ENCODE results near the gene ABLIM3.

The ABLIM3 gene

DNA sequence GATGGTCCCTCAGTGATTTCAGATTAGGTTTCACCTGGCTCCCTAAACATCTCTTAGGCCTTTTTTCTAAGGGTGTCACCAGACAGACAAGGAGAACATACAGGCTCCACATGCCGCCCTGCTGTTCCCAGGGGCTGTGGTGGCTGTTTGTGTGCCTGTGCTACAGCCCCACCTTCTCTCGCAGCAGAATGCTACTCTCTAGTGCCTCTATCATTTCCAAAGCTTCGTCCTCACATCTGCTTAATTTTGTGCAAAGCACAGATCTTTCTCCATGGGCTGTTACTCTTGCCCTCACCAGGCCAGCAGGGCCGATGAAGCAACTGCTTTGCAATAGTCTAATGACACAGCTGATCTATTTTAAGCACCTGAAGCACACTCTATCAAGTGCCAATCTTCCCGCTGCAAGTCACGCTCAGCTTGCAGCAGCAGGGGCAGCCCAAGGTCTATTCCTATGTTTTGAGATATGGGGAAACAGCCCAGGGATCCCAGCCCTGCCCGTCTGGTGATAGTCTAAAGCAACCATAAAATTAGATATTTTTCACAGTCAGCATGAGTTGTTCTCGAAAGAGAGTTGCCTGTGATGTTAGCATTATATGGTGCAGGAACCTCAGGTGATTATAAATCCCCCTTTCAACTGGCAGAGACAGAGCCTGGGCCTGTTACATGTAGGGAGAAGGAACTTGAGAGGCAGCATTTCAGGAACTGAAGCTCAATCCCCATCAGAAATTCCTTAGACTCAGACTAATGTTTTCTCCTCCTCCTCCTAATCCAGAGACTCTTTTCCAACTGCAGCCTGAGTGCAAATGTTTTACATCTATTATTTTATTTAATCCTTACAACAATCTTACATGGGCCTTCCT, 12.7 kb downstream of the ABLIM3 start:
- no peak for DNase-seq (ENCODE audit: low read depth)
- in situ Hi-C loops (cut with HindIII; ENCODE audit: low sequenced_read_pairs): loop anchor here (5.0 kb wide), 1 partner anchor 88 kb away; no protein-coding TSS in a partner anchor
- TF ChIP-seq, protein P1, sequence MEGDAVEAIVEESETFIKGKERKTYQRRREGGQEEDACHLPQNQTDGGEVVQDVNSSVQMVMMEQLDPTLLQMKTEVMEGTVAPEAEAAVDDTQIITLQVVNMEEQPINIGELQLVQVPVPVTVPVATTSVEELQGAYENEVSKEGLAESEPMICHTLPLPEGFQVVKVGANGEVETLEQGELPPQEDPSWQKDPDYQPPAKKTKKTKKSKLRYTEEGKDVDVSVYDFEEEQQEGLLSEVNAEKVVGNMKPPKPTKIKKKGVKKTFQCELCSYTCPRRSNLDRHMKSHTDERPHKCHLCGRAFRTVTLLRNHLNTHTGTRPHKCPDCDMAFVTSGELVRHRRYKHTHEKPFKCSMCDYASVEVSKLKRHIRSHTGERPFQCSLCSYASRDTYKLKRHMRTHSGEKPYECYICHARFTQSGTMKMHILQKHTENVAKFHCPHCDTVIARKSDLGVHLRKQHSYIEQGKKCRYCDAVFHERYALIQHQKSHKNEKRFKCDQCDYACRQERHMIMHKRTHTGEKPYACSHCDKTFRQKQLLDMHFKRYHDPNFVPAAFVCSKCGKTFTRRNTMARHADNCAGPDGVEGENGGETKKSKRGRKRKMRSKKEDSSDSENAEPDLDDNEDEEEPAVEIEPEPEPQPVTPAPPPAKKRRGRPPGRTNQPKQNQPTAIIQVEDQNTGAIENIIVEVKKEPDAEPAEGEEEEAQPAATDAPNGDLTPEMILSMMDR (IDR thresholded peaks at IDR 0.05; ENCODE audit: low read depth, low read length, missing control alignments): no peak
- H3K4me3 ChIP-seq (ENCODE audit: low read depth, low read length): no peak overlapping the region

DNA sequence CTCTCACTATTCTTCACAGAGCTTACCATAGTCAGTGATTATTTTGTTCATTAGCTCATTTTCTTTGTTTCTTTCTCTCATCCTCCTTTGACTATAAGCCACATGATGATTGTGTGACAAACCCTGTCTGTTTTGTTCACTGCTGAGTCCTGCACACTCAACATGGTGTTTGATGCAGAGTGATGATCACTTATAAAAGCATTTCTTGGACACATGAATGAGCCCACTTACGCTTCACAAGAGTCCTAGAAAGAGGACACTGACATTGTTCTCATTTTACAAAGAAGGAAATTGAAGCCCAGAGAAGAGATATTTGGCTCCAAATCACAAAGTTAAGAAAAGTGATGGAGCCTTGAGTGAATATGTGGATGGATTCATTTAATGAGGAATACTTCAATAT, 13.4 kb downstream of the ABLIM3 start:
- in situ Hi-C loops (cut with HindIII; ENCODE audit: low sequenced_read_pairs): loop anchor here (5.0 kb wide), 1 partner anchor 88 kb away; no protein-coding TSS in a partner anchor
- H3K4me3 ChIP-seq (ENCODE audit: low read depth, low read length): no peak overlapping the region
- no peak for DNase-seq (ENCODE audit: low read depth)
- TF ChIP-seq, protein P1 (IDR thresholded peaks at IDR 0.05; ENCODE audit: low read depth, low read length, missing control alignments): no peak

DNA sequence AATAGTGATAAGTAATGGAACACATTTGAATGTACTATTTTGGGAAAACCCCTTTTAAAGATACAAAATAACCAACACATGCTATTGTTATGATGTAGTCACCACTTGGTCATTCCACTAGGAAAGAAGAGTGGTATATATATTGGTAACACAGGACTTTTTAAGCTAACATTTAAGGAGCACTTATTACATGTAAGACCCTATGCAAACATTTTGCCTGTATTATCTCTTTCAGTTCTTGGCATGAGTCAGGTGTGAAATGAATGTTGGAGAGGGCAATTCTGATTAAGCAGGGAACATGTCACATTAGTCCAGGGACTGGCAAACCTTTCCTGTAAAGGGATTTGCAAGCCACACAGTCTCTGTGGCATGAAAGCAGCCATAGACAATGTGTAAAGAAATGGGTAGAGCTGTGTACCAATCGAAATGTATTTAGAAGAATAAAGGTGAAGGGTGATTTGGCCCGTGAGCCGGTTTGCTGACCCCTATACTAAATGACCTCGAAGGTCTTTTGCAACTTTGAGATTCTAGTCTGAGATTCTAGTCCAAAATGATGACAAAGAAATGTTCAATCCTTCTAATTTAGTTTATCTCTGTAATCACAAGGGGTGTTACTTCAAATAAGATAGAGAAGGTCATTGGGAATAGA, 15.3 kb downstream of the ABLIM3 start:
- in situ Hi-C loops (cut with HindIII; ENCODE audit: low sequenced_read_pairs): no loop called here
- DNase-seq (ENCODE audit: low read depth): no peak
- TF ChIP-seq, protein P1 (IDR thresholded peaks at IDR 0.05; ENCODE audit: low read depth, low read length, missing control alignments): no peak
- no peak overlapping the region for H3K4me3 ChIP-seq (ENCODE audit: low read depth, low read length)

DNA sequence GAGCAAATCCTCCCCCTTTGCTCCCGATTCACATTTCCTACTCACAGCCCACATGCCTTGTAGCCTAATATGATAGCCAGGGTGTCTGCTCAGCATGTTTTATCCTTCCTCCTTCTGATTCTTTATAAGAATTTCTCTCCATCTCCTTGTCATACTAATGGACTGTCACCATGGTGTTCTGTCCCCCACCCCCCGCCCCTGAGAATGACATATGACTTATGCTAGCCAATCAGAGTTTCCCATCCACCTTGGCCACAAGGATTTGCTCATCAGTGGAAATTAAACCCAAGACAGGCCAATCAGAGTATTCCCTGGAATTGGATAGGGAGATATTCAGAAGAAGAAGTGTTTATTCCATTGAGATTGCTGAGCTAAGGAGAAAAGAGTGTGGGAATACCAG, 16.0 kb downstream of the ABLIM3 start:
- in situ Hi-C loops (cut with HindIII; ENCODE audit: low sequenced_read_pairs): no loop called here
- no peak for DNase-seq (ENCODE audit: low read depth)
- H3K4me3 ChIP-seq (ENCODE audit: low read depth, low read length): no peak overlapping the region
- TF ChIP-seq, protein P1 (IDR thresholded peaks at IDR 0.05; ENCODE audit: low read depth, low read length, missing control alignments): no peak

DNA sequence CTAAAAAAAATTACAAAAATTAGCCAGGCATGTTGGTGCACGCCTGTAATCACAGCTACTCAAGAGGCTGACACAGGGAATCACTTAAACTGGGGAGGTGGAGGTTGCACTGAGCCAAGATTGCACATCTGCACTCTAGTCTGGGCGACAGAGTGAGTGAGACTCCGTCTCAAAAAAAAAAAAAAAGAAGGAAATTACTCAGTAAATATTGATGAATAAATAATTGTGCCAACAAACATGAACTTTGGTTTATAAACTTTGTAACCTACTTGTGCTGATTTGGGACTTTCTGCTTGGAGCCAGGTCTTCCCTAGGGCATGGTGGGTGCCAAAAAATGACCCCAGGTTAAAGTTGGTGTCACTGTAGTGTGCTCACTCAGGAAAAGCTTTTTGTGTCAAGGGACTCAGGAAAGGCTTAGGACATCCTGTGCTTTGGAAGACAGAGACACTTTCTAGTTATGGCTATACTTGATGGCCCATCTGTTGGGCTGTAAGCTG, 19.0 kb downstream of the ABLIM3 start:
- in situ Hi-C loops (cut with HindIII; ENCODE audit: low sequenced_read_pairs): no loop called here
- no peak overlapping the region for H3K4me3 ChIP-seq (ENCODE audit: low read depth, low read length)
- TF ChIP-seq, protein P1 (IDR thresholded peaks at IDR 0.05; ENCODE audit: low read depth, low read length, missing control alignments): no peak
- no peak for DNase-seq (ENCODE audit: low read depth)

DNA sequence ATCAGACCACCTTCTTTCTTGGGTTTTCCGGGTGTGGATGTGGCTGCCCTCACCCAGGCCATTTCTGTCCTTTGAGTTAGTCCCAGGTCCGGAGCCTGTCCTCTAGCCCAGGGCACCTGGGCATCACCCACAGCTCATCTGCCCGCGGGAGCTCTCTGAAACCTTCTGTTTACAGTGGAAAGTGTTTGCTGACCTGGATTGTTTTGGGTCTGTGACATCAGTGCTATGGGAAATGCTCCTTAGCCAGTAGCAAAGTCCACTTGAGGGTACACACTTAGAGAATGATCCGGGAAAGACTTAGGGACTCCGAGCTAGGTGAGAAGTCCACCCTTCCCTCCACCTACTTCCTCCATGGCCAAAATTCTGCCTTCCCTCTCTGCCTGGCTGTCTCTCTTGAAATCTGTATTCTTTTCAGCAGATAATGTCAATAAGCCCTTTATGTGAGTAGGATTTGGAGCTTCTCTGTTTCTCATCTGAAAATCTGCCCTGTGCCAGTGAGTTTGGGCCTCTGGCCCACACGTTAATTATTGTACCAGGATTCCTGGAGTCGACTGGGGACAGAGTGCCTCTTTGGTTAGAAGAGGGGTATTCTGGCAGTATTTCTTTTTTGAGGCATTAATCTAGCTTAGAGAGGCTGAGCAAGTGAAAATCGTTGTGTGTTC, 19.9 kb downstream of the ABLIM3 start:
- DNase-seq (ENCODE audit: low read depth): no peak
- H3K4me3 ChIP-seq (ENCODE audit: low read depth, low read length): no peak overlapping the region
- in situ Hi-C loops (cut with HindIII; ENCODE audit: low sequenced_read_pairs): no loop called here
- TF ChIP-seq, protein P1 (IDR thresholded peaks at IDR 0.05; ENCODE audit: low read depth, low read length, missing control alignments): no peak
